Suppressor macrophage treated with lipopolysaccharide for 4 hours (primary cell): Measurements from ENCODE around the gene LYZ.
A peak's percentile ranks its signal among the peaks of the same experiment; 100 is the strongest.
"Not testable (repeated sequence)": the region's sequence is repeated elsewhere in the genome, so short reads cannot be mapped to it uniquely, and the experiment has no call there.

Experiments
- DNase-seq: peaks from one replicate; pipeline ENCODE4 v3.0.0-alpha.2; 2020

LYZ gene

DNA sequence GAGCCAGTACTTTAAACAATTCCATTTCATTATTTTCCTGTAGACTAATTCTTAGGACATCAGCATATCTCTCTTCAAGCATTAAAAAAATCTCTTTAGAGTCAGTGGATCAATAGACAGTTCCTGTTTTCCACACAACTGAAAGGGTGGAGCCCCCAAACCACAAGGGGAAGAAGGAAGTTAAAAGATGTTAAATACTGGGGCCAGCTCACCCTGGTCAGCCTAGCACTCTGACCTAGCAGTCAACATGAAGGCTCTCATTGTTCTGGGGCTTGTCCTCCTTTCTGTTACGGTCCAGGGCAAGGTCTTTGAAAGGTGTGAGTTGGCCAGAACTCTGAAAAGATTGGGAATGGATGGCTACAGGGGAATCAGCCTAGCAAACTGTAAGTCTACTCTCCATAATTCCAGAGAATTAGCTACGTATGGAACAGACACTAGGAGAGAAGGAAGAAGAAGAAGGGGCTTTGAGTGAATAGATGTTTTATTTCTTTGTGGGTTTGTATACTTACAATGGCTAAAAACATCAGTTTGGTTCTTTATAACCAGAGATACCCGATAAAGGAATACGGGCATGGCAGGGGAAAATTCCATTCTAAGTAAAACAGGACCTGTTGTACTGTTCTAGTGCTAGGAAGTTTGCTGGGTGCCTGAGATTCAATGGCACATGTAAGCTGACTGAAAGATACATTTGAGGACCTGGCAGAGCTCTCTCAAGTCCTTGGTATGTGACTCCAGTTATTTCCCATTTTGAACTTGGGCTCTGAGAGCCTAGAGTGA lies at the start of gene LYZ:
LYZ (plus strand) TSS at position 220 of the 777 bp plus-strand sequence; CDS start at position 248, 28 bp downstream.
- peak; percentile 89 for DNase-seq

DNA sequence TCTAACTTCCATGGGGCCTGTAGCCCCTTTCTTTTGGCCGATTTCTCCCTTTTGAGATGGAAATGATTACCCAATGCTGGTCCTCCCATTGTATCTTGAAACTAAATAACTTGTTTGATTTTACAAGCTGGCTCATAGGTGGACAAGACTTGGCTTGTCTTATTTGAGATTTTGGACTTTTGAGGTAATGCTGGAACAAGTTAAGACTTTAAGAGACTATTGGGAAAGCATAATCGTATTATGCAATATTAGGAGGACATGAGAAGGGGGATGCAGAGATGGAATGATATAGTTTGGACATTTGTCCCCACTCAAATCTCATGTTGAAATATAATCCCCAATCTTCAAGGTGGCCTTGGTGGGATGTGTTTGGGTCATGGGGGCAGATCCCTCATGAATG lies 49.2 kb upstream of the LYZ start:
- no peak for DNase-seq

DNA sequence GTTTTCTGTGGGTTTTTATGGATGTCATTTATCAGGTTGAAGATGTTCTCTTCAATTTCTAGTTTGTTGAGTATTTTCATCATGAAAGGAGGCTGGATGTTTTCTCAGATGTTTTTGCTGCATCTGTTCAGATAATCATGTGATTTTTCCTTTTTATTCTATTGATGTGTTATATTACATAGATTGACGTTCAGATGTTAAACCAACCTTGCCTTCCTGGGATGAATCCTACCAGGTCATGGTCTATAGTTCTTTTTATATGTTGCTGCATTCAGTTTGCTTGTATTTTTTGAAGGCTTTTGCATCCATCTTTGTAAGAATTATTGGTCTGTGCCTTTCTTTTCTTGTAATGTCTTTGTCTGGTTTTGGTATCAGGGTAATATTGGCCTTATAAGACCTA lies 43.9 kb upstream of the LYZ start:
- DNase-seq: no peak

DNA sequence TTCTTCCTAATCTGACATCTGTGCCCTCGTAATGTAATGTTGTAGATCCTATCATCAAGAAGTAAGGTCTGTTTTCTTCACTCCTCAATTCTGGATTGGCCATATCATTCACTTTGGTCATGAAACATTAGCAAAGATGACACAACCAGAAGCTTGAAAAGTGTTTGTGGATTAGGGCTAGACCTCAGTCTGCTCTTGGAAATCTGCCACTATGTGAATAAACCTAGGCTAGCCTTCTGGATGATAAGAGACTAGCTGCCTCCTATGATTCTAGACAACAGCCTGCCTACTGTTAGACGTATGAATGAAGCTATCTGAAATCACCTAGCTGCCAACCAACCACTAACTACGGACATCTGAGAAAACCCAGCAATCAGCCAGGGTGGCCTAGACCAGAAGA lies 38.7 kb upstream of the LYZ start:
- DNase-seq: no peak

DNA sequence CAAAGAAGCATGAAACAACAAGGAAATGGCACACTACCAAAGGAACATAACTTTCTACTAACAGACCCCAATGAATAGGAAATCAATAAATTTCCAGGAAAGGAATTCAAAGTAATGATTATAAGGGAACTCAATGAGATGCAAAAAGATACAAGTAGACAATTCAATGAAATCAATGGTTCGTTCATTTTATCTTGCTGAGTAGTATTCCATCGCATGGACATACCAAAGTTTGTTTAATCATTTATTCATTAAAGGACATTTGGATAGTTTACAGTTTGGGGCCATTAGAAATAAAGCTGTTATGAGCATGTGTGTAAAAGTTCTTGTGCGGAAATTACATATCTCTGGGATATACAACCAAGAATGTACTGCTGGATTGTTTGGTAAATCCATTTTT lies 35.0 kb upstream of the LYZ start:
- DNase-seq: no peak

DNA sequence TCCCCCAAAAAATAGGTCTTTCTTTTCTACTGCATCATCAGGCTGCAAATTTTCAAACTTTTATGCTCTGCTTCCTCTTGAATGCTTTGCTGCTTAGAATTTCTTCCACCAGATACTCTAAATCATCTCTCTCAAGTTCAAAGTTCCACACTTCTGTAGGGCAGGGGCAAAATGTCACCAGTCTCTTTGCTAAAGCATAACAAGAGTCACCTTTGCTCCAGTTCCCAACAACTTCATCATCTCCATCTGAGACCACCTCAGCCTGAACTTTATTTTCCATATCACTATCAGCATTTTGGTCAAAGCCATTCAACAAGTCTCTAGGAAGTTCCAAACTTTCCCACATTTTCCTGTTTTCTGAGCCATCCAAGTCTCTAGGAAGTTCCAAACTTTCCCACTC lies 31.4 kb upstream of the LYZ start:
- DNase-seq: not testable (repeated sequence)

DNA sequence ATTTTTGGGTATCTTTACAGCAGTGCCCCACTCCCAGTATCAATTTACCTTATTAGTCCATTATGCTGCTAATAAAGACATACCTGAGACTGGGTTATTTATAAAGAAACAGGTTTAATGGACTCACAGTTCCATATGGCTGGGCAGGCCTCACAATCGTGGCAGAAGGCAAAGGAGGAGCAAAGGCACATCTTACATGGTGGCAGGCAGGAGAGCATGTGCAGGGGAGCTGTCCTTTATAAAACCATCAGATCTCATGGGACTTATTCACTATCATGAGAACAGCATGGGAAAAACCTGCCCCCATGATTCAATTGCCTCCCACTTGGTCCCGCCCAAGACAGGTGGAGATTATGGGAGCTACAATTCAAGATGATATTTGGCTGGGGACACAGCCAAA lies 30.9 kb upstream of the LYZ start:
- DNase-seq: not testable (repeated sequence)

DNA sequence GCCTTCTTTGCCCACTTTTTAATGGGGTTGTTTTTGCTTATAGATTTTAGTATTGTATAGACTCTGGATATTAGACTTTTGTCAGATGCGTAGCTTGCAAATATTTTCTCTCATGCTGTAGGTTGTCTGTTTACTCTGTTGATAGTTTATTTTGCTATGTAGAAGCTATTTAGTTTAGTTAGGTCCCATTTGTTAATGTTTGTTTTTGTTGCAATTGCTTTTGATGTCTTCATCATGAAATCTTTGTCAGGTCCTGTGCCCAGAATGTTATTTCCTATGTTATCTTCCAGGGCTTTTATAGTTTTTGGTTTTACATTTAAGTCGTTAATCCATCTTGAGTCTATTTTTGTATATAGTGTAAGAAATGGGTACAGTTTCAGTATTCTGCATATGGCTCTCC lies 30.0 kb upstream of the LYZ start:
- no peak for DNase-seq

DNA sequence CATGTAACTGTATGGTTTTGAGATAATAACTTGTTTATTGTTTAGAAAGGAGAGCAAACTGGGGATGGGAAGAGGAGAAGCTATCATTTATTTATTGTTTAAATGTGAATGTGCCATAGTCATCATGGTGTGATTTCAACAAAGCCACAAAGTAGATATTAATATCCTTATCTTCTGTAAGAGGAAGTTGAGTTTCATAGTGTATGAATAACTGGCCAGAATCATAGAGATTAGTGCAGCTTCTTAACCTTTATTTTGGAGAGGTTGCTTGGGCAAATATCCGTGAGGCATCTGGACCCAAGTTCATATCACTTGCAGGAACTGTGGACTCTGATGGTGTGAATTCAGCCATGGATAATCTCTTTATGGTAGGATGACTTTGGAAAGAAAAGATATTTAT lies 26.8 kb upstream of the LYZ start:
- DNase-seq: peak; percentile 49

DNA sequence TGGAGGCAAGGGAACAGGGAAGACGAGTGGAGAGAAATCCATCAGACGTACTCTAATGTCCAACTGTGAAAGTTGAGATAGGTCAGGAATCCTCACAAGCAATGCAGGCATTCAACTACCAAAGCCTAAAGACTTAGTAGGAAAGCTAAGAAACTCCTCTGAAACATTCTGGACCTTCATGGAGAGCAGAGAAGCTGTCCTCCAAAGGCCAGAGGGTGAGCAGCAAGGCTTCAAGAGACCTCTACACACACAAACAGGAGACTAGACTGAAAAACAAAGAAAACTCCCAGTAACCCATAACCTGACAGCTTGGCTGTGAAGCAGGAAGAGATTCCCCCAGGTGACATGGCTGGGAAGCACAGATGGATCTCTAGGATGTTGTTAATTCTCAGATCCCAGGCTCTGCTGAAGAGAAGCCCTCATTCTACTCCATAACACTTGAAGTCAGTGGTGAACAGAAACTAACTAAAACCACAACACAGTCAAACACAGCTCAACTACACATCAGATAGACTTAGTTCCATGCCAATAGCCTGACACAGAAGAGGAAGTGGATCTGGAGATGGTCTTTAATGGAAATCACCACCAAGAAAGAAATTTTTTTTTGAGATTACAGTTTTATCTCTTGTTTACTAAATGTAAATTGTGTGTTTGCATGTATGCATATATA lies 23.2 kb upstream of the LYZ start:
- DNase-seq: peak; percentile 78

DNA sequence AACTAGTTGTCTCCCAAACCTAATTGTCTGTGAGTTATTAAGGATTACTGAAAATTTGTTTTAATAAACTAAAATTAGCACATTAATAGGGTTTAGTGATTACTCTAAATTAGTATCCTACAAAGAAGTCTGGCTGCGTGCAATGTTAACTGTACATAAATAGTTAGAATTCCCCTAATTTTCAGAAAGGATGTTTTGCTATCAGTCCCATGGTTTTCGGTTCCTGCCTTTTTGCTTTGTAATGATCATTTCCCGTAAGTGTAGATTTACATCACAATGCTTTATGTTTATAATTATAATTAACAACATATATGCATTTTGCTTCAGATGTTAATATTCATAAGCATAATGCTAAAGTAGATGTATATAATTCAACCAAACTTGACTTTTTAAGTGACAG lies 19.8 kb upstream of the LYZ start:
- DNase-seq: peak; percentile 73

DNA sequence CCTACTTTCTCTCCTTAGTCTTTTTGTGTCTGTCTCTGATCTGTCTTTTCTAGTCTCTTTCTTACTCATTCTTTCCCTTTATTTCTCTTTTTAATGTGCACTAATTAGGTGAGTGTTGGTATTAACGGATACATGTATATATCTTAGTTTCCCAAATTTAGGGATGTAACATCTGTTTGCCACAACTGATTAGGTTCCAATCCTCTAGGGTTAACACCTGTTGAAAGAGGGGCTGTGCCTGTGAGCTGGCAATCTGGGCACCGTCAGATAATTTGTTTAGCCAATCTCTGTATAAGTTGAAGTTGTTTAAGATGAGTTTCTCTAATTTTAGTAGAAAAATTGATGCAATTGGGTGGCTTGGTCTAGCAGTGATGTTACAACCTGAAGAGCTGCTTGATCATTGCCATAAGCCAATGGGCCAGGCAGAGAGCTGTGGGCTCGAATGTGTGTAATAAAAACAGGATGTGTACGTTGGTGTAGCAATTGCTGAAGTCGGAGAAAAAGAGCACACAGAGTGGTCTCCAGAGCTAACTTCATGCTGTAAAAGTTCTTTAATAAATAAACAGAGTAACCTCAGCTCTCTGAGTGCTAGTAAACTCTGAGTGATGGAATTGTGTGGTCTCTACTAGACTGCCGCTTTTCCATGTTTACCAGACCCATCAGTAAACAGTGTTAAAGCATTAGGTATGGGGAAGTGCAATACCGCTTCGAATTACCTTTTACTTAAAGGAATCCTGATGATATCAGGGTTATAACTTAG lies 18.3 kb upstream of the LYZ start:
- peak; percentile 64 for DNase-seq

DNA sequence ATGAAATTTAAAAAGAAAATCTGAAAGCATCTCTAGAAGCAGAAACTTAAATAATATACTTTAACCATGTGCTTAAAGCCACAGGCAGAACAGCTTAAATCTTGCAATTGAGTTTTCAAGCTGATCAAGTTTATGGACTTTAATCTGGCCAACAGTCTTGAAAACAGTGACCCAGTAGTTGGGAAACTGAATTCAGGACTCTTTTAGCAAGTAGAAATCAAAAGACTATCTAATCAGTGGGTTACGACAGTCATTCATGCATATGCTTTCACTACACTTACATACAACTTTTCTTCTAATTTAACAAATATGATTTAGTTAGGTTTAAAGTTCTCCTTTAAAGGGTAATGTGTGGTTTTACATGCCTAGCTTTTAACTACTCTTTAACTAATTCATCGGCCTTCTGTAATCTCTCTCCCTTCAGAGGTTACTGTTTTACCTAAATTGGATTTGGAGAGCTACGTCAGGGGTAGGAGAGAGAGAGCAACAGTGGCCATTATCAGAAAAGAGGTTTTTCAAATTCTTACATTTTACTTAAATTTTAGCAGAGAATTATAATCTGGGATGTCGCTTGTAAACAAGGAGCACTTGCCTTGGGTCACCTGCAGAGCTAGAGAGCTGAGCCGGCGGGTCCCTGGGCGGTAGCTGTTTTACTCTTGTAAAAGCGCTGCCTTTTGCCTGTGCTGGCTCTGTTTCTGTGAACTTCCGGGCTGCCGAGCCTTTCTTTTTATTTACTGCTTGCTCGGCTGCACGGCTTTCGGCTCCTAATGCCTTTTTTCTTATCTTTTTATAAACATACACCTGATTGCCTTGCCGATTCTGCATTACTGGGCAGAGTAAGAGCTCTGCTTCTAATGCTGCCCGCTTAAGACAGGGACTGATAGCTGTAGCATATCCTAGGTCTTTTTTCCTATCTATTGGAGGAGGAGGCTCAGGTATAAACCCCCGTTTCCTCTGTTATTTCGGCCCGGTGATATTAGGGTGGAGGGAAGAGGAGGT lies 17.4 kb upstream of the LYZ start:
- no peak for DNase-seq

DNA sequence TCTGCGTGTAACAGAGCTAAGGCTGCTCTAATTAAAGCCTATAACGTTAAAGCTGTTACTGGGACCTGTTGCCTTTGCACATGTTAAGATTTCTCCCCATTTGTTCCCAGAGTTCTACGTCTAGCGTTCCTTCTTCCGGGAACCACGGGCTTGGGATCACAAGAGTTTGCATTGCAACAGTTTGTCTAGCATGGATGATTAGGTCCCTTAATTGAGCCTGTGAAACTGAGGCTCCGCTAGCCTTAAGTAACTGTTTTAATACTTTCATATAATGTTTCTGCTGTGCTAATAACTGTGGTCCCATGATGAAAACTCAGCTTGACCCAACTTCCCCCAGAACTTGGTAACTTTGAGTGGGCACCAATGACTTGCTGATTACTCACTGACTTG lies 16.7 kb upstream of the LYZ start:
- DNase-seq: peak; percentile 83

DNA sequence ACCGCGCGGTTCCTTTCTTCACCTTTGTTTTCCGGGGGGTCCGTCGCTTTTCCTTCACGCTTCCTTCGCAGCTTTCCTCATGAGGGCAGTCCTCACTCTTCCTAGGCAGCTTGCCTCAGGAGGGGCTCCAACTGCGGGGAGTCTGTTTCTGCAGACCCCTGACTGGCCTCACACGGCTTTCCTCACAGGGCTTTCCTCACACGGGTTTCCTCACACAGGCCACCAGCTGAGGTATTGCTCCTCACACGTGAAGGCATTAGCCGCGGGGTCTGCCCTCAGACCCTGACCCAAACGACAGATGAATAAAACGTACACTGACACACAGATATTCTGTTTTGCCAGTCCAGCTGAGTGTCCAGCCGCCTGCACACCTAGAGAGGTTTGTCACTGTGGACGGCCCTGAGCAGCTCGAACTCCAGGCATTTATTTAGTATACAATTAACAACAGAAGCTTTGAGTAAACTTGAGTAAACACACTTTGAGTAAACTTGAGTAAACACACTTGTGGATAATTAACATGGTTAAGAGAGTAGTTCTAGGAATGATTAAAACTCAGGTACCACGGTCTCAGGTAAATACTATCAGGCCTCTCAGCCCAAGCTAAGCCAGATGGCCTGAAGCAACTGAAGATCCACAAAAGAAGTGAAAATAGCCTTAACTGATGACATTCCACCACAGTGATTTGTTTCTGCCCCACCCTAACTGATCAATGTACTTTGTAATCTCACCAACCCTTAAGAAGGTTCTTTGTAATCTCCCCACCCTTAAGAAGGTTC lies 16.1 kb upstream of the LYZ start:
- no peak for DNase-seq

DNA sequence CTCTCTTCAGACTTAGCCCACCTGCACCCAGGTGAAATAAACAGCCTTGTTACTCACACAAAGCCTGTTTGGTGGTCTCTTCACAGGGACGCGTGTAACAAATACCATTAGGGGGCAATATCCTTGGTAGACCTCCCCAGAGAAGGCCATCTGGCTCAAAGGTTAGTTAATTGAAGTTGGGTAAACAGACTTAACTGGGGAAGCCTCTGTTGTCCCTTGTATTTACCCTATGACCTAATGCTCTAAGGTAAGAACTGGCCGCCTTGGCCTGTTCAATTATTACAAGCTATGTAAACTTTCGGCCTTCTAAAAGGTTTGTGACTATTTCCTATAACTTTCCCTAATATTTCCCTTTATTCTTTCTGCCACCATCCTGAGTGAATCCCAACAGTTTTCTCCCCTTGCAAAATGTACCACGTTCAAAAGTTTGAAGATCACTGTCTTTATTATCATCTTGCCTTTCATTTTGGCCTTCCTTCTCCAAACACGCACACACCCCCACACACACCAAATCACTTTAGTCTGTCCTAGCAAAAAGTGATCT lies 15.3 kb upstream of the LYZ start:
- DNase-seq: no peak

DNA sequence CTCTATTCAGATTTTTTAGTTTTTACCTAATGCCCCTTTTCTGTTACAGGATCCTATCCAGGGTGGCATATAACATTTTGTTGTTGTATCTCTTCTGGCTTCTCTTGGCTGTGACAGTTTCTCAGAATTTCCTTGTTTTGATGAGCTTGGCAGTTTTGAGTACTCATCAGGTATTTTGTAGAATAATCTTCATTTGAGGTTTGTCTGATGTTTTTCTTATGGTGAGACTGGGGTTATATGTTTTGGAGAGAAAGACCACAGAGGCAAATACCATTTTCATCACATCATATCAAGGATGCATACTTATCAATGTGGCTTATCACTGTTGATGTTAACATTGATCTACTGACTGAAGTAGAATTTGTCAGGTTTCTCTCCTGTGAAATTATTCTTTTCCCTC lies 14.0 kb upstream of the LYZ start:
- DNase-seq: no peak

DNA sequence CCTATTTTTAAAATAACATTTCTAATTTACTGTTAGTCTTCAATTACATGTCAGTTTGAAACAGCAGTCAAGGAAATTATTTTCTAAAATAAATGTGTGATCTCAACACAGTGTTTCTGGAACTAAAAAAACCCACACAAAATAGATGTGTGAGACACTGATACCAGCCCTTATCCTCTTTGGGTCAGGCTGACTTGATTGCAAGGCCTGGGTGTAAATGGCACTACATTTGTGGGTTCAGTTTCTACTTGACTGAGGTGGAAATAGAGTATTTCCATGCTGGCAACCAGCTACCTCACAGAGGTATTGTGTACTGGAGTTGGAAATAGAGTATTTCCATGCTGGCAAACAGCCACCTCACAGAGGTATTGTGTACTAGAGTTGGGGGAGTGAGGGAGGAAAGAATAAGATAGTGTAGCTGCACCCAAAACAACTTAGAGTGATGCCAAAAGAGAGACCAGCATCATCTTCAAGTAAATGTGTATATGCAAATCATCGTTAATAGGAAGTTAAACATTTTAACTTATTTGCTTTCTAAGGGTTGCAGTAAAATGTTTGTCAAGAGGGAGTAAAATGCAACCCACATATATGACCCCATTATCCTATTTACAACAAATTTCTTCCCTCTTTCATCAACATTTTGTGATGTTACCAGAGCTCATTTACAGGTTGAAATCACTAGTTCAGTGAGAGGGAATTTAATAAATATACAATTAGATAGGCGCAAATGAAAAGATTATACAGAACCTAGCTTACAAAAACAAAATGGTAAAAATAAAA lies 10.7 kb upstream of the LYZ start:
- peak; percentile 46 for DNase-seq

DNA sequence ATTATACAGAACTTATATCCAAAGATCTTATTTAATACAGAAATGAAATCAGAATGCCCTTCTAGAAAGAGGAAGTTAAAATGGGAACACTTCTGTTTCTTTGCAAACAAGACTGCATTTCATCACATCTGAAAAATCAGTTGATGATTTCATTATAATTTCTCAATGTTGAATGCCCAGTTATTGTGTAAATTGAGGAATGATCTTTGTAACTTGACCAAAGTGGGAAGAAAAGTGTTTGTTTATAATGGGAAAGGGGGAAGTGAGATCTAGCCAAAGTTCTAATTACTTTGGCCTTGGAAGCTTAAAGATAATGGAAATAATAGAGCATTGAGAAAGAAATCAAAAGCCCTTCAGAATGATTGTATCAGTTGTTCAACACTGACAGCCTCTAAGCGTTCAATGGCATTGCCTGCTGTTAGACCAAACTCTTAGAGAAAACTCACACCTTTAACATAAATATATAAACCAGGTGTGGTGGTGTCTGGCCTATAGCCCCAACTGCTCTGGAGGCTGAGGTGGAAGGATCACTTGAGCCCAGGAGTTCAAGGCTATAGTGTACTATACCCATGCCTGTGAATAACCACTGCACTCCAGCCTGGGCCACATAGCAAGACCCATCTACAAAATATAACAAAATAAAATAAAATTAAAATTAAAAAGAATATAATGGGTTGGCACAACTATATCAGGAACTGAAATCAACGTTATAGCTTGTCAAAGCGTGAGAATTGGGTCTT lies 9.9 kb upstream of the LYZ start:
- peak; percentile 93 for DNase-seq

DNA sequence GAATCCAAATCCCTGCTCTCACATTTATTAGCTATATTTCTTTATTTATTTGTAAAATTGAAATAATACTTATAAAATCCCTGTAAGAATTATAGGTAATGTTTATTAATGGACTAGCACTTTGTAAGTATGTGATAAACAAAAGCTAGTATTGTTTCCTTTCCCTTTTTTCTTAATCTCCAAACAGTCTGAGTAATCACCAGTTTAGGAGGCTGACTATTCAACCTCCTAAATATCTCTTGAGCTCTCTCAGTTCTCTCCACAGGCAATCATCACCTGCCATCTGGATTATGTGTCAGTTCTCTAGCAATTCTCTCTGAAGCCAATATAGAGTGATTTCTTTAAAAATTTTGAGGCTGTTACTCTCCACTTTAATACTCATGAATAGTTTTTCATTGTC lies 9.2 kb upstream of the LYZ start:
- peak; percentile 46 for DNase-seq
